Measurements from ENCODE around the gene MRPS27. TPM values are rescaled to one million over a fixed set of nuclear protein-coding genes. Genes with fewer than 3 reads are reported as not detected.

Gene MRPS27
- total RNA-seq, 6 experiments from 2014 or later: 28.6 to 40.3 (median 36.0) TPM

- H3K36me3 ChIP-seq: peaks cover 0 to 5% (median 2%) of the 10 kb centered on the region in 4 donors
- 83% methylated on average over 1 of the region's 2 CpGs for WGBS (ENCODE audit: insufficient coverage, low coverage, low lambda C conversion rate, missing lambda C conversion rate)
- ATAC-seq (no peak), DNase-seq (no peak)
- TF ChIP-seq POLR2A (IDR thresholded peaks at IDR 0.05) (no peak), CTCF (IDR thresholded peaks at IDR 0.05) (no peak)
- intact Hi-C loops (cut with DNase I): no loop called here
- H3K4me3 ChIP-seq: no peak overlapping the region
- H3K9me3 ChIP-seq: no peaks in the 10 kb centered on the region
- no peak overlapping the region for H3K27ac ChIP-seq
- peaks cover 0 to 7% (median 0%) of the 10 kb centered on the region in 4 donors for H3K4me1 ChIP-seq
- H3K27me3 ChIP-seq: no peaks in the 10 kb centered on the region
Measured at GRCh38 chr5:72288924-72289323, 31.1 kb downstream of the MRPS27 start.

GRCh38 chr5:72286798-72287197 is 33.2 kb downstream of the MRPS27 start:
- ATAC-seq (no peak), DNase-seq (no peak)
- Histone ChIP-seq H3K9me3 (no peaks in the 10 kb centered on the region), H3K36me3 (peaks cover 0 to 5% (median 2%) of the 10 kb centered on the region in 4 donors), H3K4me3 (no peak overlapping the region), H3K4me1 (peaks cover 0 to 10% (median 0%) of the 10 kb centered on the region in 4 donors), H3K27me3 (no peaks in the 10 kb centered on the region), H3K27ac (no peak overlapping the region)
- TF ChIP-seq POLR2A (IDR thresholded peaks at IDR 0.05) (no peak), CTCF (IDR thresholded peaks at IDR 0.05) (no peak)
- 100% methylated on average over 2 of the region's 5 CpGs for WGBS (ENCODE audit: insufficient coverage, low coverage, low lambda C conversion rate, missing lambda C conversion rate)
- intact Hi-C loops (cut with DNase I): no loop called here

DNA sequence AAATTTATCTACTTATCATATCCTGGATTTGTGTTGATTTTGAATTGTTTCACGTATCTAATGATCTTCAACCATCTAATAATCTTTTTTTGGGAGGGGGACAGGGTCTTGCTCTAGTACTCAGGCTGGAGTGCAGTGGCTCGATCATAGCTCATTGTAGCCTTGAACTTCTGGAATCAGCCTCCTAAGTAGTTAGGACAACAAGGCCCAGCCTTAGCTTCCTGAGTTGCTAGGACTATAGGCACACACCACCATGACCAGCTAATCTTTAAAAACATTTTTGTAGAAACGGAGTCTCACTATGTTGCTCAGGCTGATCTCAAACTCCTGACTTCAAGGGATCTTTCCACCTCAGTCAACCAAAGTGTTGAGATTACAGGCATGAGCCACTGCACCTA is 34.6 kb downstream of the MRPS27 start:
- Histone ChIP-seq H3K4me3 (no peak overlapping the region), H3K4me1 (peaks cover 0 to 10% (median 0%) of the 10 kb centered on the region in 4 donors), H3K9me3 (no peaks in the 10 kb centered on the region), H3K36me3 (peaks cover 0 to 5% (median 2%) of the 10 kb centered on the region in 4 donors), H3K27me3 (no peaks in the 10 kb centered on the region), H3K27ac (no peak overlapping the region)
- 73% methylated on average over 3 of the region's 3 CpGs for WGBS (ENCODE audit: insufficient coverage, low coverage, low lambda C conversion rate, missing lambda C conversion rate)
- intact Hi-C loops (cut with DNase I): no loop called here
- DNase-seq (no peak), ATAC-seq (no peak)
- TF ChIP-seq CTCF (IDR thresholded peaks at IDR 0.05): no peak

DNA sequence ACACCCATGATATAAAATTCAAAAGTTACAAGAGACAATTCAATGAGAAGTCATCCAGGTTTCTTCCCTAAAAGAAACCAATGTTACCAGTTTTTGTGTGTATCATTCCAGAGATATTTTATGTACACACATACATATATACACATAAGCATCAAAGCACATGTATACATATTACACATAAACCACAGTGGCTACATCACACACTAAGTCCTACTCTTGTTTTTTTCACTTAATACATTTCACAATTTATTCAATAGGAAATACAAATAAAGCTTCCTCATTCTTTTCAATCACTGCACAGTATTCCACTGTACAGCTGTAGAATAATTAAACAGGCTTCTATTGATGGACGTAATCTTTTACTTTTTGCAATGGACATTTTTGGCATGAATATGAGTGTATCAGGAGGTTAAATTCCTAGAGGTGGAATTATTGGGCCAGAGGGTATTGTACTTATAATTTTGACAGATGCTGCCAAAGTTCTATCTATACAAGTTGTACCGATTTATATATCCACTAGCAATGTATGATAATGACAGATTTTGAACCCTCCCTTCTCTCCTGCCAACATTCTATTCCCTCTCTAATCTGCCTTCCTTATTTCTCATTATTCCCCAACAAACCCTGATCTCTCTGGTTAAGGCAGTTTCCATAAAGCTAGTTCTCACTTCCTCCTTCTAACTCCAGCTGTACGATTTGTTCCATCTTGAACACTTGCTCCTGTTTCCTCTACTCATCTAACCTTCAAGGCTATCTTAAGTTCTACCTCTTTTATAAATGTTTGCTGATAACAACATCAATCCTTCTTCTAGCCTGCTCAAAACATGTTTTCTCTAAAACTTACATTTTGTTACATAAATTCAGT is 35.2 kb downstream of the MRPS27 start:
- ATAC-seq (peak in 1 of 4 donors; percentile 40), DNase-seq (no peak)
- intact Hi-C loops (cut with DNase I): no loop called here
- WGBS (ENCODE audit: insufficient coverage, low coverage, low lambda C conversion rate, missing lambda C conversion rate): 44% methylated on average over 3 of the region's 3 CpGs
- Histone ChIP-seq H3K4me3 (no peak overlapping the region), H3K4me1 (peaks cover 0 to 10% (median 0%) of the 10 kb centered on the region in 4 donors), H3K27me3 (no peaks in the 10 kb centered on the region), H3K9me3 (no peaks in the 10 kb centered on the region), H3K27ac (no peak overlapping the region), H3K36me3 (peaks cover 0 to 4% (median 0%) of the 10 kb centered on the region in 4 donors)
- TF ChIP-seq CTCF (IDR thresholded peaks at IDR 0.05): no peak
- no peak for TF ChIP-seq POLR2A (IDR thresholded peaks at IDR 0.05)
